IgD-negative memory B cell (primary cell): ENCODE data around the gene ZSCAN21. TPM values are rescaled to one million over a fixed set of nuclear protein-coding genes. Genes with fewer than 3 reads are reported as not detected.
"Not testable (repeated sequence)": the region's sequence is repeated elsewhere in the genome, so short reads cannot be mapped to it uniquely, and the experiment has no call there.

Experiments
- H3K27ac Mint-ChIP-seq, 3 donors: one replicate each; pipeline ENCODE4 v1.8.0; 2020 to 2022; ENCODE audit warnings: mild to moderate bottlenecking in 3 of 3, mixed read lengths in 3 of 3, moderate library complexity in 1 of 3
- H3K27me3 Mint-ChIP-seq: one replicate; pipeline ENCODE4 v1.8.0; 2021; ENCODE audit warnings: mixed read lengths
- H3K36me3 Mint-ChIP-seq: one replicate; pipeline ENCODE4 v1.8.0; 2020; ENCODE audit warnings: mild to moderate bottlenecking, mixed read lengths
- H3K4me1 Mint-ChIP-seq, 3 donors: one replicate each; pipeline ENCODE4 v1.8.0; 2020 to 2022; ENCODE audit warnings: mixed read lengths in 3 of 3, mild to moderate bottlenecking in 1 of 3
- H3K4me3 Mint-ChIP-seq, 4 donors: one replicate each; pipeline ENCODE4 v1.8.0; 2020 to 2022; ENCODE audit warnings: mild to moderate bottlenecking in 4 of 4, mixed read lengths in 4 of 4, moderate library complexity in 3 of 4
- H3K9me3 Mint-ChIP-seq, 3 donors: one replicate each; pipeline ENCODE4 v1.8.0; 2020 to 2021; ENCODE audit warnings: mixed read lengths in 3 of 3, mild to moderate bottlenecking in 1 of 3
- polyA plus RNA-seq: library from polyadenylated mRNA; unstranded; fragments of 300-500 nt; fragmentation: Illumina TruSeq; gene quantifications from one replicate; pipeline ENCODE4 v1.2.3, GENCODE V29; 2021

ZSCAN21 gene
- 9.9 TPM for polyA plus RNA-seq

DNA sequence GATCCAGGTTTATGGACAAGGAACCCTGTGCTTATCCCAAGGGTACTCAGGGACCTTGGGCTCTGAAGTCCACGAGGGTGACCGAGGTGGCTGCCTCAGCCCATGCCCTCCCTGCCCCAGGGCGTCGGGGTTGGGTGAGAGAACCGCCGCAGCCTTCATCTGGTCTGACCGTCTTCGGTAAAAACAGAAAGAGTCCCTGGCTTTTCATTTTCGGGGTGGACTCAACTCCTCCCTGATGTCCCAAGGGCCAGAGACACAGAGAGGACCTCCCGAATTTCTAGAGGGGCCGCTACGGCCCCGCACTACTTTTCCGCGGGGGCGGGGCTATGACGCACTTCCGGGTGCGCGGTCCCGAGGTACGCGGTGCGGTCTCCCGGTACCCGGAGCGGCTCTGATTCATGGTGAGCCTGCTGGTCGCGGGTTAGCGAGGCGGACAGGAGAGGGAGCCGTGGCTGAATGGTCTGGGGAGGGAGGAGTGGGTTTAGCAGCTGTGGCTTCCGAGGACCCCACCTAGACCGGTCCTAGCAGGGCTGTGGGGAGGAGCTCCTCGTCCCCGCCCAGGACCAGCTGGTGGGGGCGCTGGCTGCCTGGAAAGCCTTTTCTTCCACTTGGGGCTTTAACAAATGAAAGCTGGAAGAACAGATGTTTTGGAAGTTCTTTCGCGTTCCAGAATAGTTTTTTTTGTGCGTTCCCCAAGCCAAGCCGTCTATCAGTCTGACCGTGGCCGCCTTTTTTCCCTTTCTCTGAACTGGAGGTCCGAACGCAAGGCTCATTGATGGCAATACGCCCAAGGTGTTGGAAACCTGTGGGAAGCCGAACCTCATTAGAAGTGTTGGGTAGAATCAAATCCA is at the start of gene ZSCAN21:
Gene ZSCAN21 (plus strand): TSS at position 334 of the 851 bp plus-strand sequence. CDS start 7,233 bp downstream, outside the sequence.
- Mint-ChIP-seq H3K4me3 (peak within 1 kb of the TSS; percentile 80 to 98 (median 94)), H3K27me3 (peaks cover 3% of the 10 kb centered on the region), H3K4me1 (peaks cover 14 to 17% (median 14%) of the 10 kb centered on the region in 3 donors), H3K27ac (peak within 1 kb of the TSS; percentile 98 to 99 (median 98)), H3K36me3 (peaks cover 2% of the 10 kb centered on the region), H3K9me3 (no peaks in the 10 kb centered on the region)

- Mint-ChIP-seq H3K4me1 (peaks cover 4 to 11% (median 5%) of the 10 kb centered on the region in 3 donors), H3K9me3 (no peaks in the 10 kb centered on the region), H3K27ac (no peak overlapping the region), H3K4me3 (no peak overlapping the region), H3K36me3 (no peaks in the 10 kb centered on the region), H3K27me3 (no peaks in the 10 kb centered on the region)
Measured at GRCh38 chr7:100000239-100000638, 49.3 kb upstream of the ZSCAN21 start.

- Mint-ChIP-seq H3K27me3 (peaks cover 14% of the 10 kb centered on the region), H3K4me3 (no peak overlapping the region), H3K4me1 (no peaks in the 10 kb centered on the region), H3K36me3 (no peaks in the 10 kb centered on the region), H3K27ac (no peak overlapping the region), H3K9me3 (no peaks in the 10 kb centered on the region)
Measured at GRCh38 chr7:100003711-100004661, 45.6 kb upstream of the ZSCAN21 start.

DNA sequence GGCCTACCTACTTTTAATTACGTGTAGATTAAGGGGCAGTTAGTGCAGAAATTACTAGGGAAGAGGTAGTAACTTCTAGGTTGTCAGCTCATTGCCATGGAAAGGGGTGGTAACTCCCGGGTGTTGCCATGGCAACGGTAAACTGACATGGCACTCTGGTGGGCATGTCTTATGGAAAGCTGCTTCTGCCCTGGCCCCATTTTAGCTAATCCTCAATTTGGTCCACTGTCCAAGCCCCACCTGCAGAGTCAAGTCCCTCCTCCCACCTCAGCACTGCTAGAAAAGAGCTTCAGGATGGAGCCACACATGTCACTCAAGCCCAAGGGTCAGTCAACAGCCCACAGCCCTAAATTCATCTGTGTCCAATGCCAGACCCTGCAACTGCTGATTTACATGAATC is 41.7 kb upstream of the ZSCAN21 start:
- no peaks in the 10 kb centered on the region for H3K36me3 Mint-ChIP-seq
- peaks cover 17% of the 10 kb centered on the region for H3K27me3 Mint-ChIP-seq
- H3K4me3 Mint-ChIP-seq = no peak overlapping the region
- no peaks in the 10 kb centered on the region for H3K9me3 Mint-ChIP-seq
- H3K27ac Mint-ChIP-seq = no peak overlapping the region
- H3K4me1 Mint-ChIP-seq = no peaks in the 10 kb centered on the region

DNA sequence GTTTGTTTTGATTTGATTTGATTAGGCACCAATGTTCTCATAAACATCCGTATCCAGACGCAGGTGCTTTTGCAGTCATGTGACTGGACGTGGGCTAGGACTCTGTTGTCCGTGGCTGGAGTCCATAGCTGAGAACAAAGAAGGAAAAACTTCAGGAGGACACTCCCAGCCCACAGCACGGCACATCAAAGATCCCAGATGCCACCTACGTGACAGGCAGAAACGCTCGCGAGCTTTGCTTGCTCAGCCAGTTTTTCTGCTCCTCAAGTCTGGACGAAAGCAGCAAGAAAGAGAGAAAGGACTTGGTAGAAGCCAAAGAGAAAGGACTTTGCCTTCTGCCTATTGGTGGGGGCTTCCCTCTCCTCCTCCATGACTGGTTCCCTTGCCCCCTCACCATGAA is 41.0 kb upstream of the ZSCAN21 start:
- Mint-ChIP-seq H3K9me3 (no peaks in the 10 kb centered on the region), H3K27me3 (peaks cover 17% of the 10 kb centered on the region), H3K4me1 (no peaks in the 10 kb centered on the region), H3K27ac (no peak overlapping the region), H3K36me3 (no peaks in the 10 kb centered on the region), H3K4me3 (no peak overlapping the region)

DNA sequence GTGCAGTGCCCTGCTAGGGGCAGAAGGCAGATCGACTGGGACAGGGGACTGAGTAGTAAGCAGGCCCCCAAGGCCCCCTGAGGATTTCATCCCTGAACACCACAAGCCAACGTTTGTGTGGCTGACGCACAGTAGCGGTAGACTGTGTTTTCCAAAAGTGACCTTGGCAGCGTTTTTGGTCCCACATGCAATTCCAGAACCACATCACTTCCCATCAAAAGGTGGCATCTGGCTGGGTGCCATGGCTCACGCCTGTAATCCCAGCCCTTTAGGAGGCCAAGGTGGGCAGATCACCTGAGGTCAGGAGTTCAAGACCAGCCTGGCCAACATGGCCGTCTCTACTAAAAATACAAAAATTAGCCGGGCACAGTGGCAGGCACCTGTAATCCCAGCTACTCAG is 39.6 kb upstream of the ZSCAN21 start:
- H3K27me3 Mint-ChIP-seq = peaks cover 17% of the 10 kb centered on the region
- not testable (repeated sequence) for H3K4me3 Mint-ChIP-seq, H3K9me3 Mint-ChIP-seq

DNA sequence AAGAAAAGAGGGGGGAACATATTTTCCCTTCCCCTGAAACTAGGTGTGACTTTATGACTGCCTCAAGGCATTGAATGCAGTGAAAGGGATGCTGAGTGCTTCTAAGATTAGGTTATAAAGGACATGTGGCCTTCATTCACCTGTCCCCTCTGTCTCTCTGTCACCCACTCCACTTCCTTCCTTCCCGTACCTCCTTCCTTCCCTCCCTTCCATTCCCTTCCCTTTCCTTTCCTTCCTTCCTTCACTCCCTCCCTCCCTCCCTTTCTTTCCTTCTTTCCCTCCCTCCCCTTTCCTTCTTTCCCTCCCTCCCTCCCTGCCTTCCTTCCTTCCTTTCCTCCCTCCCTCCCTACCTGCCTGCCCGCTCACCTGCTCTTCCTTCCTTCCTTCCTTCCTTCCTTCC is 38.7 kb upstream of the ZSCAN21 start:
- Mint-ChIP-seq H3K4me1 (peaks cover 4 to 5% (median 4%) of the 10 kb centered on the region in 3 donors), H3K4me3 (no peak overlapping the region), H3K9me3 (no peaks in the 10 kb centered on the region), H3K36me3 (no peaks in the 10 kb centered on the region), H3K27me3 (peaks cover 17% of the 10 kb centered on the region), H3K27ac (no peak overlapping the region)

More for the DNA sequence above, 39.6 kb upstream of the ZSCAN21 start:
- not testable (repeated sequence) for H3K36me3 Mint-ChIP-seq, H3K27ac Mint-ChIP-seq, H3K4me1 Mint-ChIP-seq

DNA sequence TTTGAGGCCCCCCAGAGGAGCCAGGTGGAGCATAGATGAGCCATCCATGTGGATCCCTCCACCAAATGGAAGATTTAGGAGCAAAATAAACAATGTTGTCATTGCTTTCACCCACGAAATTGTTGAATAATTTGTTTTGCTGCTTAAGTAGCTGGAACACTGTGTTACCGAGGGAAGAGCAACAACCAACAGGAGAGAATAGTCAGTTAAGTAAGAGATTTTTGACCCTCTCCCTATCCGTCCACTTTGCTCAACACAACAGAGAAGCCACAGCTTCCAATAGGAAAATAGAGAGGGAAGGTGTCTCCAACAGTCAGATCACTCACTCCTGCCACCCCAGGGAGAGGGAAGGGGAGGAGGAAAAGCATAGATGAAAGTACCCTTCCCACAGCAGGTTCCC is 38.1 kb upstream of the ZSCAN21 start:
- Mint-ChIP-seq H3K4me1 (peaks cover 8 to 10% (median 10%) of the 10 kb centered on the region in 3 donors), H3K36me3 (no peaks in the 10 kb centered on the region), H3K27me3 (peaks cover 17% of the 10 kb centered on the region), H3K27ac (no peak overlapping the region), H3K4me3 (peak overlapping the region in 1 of 4 donors; percentile 70), H3K9me3 (no peaks in the 10 kb centered on the region)

DNA sequence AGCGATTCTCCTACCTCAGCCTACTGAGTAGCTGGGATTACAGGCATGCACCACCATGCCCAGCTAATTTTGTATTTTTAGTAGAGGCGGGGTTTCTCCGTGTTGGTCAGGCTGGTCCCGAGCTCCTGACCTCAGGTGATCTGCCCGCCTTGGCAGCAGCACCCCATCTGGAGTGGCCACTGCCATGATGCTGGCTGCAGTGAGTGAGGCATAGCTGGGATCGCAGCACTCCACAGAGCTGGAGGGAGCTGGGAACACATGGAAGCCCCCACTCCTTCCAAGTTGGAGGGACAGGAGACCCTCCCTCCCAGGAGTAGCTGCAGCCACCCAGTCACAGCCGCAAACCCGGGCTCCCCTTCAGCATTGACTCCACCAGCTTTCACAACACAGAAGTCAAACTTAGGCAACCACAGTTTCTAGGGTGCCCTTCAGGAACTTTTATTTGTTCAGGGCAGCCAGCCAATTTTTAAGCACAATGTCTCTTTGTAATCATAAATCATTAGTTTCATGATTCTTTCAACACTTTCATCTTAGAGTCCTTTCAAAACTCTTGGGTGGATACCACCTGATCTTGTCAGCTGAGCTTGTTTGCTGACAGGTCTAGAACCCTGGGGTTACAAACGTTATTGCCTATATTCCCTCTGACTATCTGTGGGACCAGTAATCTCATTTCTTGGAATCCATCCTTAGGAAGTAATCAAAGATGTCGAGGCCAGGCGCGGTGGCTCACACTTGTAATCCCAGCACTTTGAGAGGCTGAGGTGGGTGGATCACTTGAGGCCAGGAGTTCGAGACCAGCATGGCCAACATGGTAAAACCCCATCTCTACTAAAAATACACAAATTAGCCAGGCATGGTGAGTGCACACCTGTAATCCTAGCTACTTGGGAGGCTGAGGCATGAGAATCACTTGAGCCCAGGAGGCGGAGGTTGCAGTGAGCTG is 36.9 kb upstream of the ZSCAN21 start:
- not testable (repeated sequence) for H3K9me3 Mint-ChIP-seq, H3K27ac Mint-ChIP-seq, H3K36me3 Mint-ChIP-seq
- Mint-ChIP-seq H3K27me3 (peaks cover 17% of the 10 kb centered on the region), H3K4me3 (peak overlapping the region in 1 of 4 donors; percentile 53), H3K4me1 (peaks cover 13 to 15% (median 14%) of the 10 kb centered on the region in 3 donors)

DNA sequence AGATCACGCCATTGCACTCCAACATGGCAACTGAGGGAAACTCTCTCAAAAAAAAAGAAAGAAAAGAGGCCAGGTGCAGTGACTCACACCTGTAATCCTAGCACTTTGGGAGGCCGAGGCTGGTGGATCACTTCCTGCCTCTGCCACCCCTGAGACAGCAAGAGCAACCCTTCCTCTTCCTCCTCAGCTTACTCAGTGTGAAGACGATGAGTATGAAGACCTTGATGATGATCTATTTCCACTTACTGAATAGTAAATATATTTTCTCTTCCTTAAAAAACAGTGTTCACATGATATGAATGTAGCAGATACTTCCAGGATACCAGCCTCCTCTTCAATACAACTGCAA is 36.3 kb upstream of the ZSCAN21 start:
- Mint-ChIP-seq H3K27me3 (peaks cover 10% of the 10 kb centered on the region), H3K36me3 (no peaks in the 10 kb centered on the region), H3K27ac (no peak overlapping the region), H3K4me1 (peaks cover 15 to 21% (median 20%) of the 10 kb centered on the region in 3 donors), H3K9me3 (no peaks in the 10 kb centered on the region), H3K4me3 (peak overlapping the region in 1 of 4 donors; percentile 53)

GRCh38 chr7:100015232-100016214 is 34.1 kb upstream of the ZSCAN21 start, which contains the start of gene ZKSCAN1:
Gene ZKSCAN1 (plus strand): TSS chr7:100015596. CDS start chr7:100023507, 7,911 bp downstream.
- Mint-ChIP-seq H3K4me1 (peaks cover 23 to 27% (median 26%) of the 10 kb centered on the region in 3 donors), H3K27me3 (no peaks in the 10 kb centered on the region), H3K27ac (peak within 1 kb of the TSS; percentile 55 to 100 (median 97)), H3K4me3 (peak within 1 kb of the TSS; percentile 88 to 97 (median 94)), H3K36me3 (no peaks in the 10 kb centered on the region), H3K9me3 (no peaks in the 10 kb centered on the region)

DNA sequence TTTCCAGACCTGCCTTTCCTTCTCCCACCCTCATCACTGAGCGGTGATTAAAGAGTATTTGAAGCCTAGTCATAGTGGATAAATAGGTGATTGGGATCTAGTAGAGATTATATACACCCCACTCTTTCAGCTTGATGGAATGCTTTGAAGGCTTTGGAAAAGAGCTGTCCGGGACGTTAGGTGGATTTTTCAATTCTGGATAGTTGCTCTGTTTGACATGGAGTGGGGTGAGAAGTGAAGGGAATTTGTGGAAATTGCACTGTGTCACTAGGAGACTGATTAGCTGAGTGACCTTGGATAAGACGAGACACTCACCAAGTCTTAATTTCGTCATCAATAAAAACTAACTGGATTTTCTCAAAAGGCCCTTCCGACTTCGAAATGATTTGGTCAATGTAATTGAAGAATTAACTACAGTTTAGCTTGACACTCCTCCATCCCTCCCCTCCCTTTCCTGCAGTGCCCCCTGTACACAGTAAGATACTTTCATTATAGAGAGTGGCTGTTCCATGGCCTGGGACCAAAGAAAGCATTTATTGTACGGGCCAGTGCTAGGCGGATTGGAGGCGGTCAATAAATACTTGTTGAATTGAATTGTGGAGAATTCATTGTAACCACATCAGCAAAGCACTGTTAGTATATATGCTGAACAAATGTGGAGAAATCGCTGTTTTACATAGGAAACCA is 33.2 kb upstream of the ZSCAN21 start:
- peak overlapping the region; percentile 55 to 100 (median 97) for H3K27ac Mint-ChIP-seq
- no peaks in the 10 kb centered on the region for H3K27me3 Mint-ChIP-seq
- H3K9me3 Mint-ChIP-seq = no peaks in the 10 kb centered on the region
- peaks cover under 1% of the 10 kb centered on the region for H3K36me3 Mint-ChIP-seq
- H3K4me1 Mint-ChIP-seq = peaks cover 23 to 28% (median 27%) of the 10 kb centered on the region in 3 donors
- peak overlapping the region; percentile 88 to 97 (median 94) for H3K4me3 Mint-ChIP-seq

DNA sequence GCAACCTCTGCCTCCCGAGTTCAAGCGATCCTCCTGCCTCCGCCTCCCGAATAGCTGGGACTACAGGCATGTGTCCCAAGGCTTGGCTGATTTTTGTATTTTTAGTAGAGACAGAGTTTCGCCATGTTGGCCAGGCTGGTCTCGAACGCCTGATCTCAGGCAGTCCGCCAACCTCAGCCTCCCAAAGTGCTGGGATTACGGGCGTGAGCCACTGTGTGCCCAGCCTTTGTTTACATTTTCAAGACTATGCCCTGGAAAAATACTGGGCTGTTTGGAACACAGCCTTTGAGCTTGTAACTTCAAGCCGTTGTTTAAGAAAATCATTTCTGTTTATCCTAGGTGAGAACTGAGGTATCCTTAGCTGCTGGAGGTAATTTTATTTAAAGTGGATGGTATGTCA is 32.3 kb upstream of the ZSCAN21 start:
- Mint-ChIP-seq H3K4me1 (peaks cover 23 to 28% (median 27%) of the 10 kb centered on the region in 3 donors), H3K36me3 (peaks cover 1% of the 10 kb centered on the region), H3K27me3 (no peaks in the 10 kb centered on the region), H3K4me3 (peak overlapping the region in 1 of 4 donors; percentile 71), H3K27ac (no peak overlapping the region), H3K9me3 (no peaks in the 10 kb centered on the region)
